ENCODE data around the gene POC1A. TPM values are rescaled to one million over a fixed set of nuclear protein-coding genes. Genes with fewer than 3 reads are reported as not detected.
"Not testable (repeated sequence)": the region's sequence is repeated elsewhere in the genome, so short reads cannot be mapped to it uniquely, and the experiment has no call there.

The POC1A gene
- total RNA-seq, 1 donor: 1.8 TPM

DNA sequence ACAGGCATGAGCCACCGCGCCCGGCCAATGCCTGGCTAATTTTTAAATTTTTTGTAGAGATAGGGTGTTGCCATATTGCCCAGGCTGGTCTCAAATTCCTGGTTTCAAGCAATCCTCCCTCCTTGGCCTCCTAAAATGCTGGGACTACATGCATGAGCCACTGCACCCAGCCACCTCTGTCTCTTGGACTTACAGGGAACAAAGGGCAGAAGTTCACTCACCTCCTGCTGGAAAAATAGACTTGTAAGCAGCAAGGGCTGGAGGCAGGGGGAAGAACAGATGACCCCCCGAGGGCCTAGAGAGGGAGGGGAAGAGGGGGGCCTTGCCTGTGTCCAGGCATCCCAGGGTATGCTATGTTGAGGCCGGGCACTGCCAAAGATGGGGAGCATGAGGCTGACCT, 120.0 kb downstream of the POC1A start:
- Histone ChIP-seq H2AFZ (ENCODE audit: low read length) (no peak overlapping the region), H3K9me3 (ENCODE audit: low read depth, low read length) (no peaks in the 10 kb centered on the region), H3K4me3 (ENCODE audit: insufficient read depth, low read length) (no peak overlapping the region), H3K4me2 (ENCODE audit: insufficient read depth, low read length) (no peak overlapping the region), H4K20me1 (ENCODE audit: insufficient read depth, low read length) (no peaks in the 10 kb centered on the region), H3K4me1 (ENCODE audit: insufficient read depth, low read length) (no peaks in the 10 kb centered on the region), H3K36me3 (ENCODE audit: insufficient read depth, low read length) (no peaks in the 10 kb centered on the region), H3K27me3 (ENCODE audit: insufficient read depth, low read length) (no peaks in the 10 kb centered on the region), H3K27ac (ENCODE audit: low read depth, low read length) (no peak overlapping the region), H3K79me2 (ENCODE audit: insufficient read depth, low read length) (no peaks in the 10 kb centered on the region)
- TF ChIP-seq, protein P1, sequence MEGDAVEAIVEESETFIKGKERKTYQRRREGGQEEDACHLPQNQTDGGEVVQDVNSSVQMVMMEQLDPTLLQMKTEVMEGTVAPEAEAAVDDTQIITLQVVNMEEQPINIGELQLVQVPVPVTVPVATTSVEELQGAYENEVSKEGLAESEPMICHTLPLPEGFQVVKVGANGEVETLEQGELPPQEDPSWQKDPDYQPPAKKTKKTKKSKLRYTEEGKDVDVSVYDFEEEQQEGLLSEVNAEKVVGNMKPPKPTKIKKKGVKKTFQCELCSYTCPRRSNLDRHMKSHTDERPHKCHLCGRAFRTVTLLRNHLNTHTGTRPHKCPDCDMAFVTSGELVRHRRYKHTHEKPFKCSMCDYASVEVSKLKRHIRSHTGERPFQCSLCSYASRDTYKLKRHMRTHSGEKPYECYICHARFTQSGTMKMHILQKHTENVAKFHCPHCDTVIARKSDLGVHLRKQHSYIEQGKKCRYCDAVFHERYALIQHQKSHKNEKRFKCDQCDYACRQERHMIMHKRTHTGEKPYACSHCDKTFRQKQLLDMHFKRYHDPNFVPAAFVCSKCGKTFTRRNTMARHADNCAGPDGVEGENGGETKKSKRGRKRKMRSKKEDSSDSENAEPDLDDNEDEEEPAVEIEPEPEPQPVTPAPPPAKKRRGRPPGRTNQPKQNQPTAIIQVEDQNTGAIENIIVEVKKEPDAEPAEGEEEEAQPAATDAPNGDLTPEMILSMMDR (IDR thresholded peaks at IDR 0.05; ENCODE audit: extremely low read depth, low read depth, low read length): no peak
- DNase-seq (ENCODE audit: insufficient read length, low spot score, missing footprints): no peak

DNA sequence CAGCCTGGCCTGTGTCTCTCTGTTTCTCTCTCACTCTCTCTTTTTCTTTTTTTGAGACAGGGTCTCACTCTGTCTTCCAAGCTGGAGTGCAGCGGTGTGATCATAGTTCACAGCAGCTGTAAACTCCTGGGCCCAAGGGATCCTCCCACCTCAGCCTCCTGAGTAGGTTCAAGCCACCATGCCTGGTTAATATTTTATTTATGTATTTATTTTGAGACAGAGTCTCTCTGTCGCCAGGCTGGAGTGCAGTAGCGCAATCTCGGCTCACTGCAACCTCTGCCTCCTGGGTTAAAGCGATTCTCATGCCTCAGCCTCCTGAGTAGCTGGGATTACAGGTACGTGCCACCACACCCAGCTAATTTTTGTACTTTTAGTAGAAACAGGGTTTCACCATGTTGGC, 120.5 kb downstream of the POC1A start:
- not testable (repeated sequence) for H3K79me2 ChIP-seq (ENCODE audit: insufficient read depth, low read length); H3K27ac ChIP-seq (ENCODE audit: low read depth, low read length); H3K4me1 ChIP-seq (ENCODE audit: insufficient read depth, low read length); H4K20me1 ChIP-seq (ENCODE audit: insufficient read depth, low read length); H3K4me3 ChIP-seq (ENCODE audit: insufficient read depth, low read length); H3K9me3 ChIP-seq (ENCODE audit: low read depth, low read length); H3K4me2 ChIP-seq (ENCODE audit: insufficient read depth, low read length); H3K36me3 ChIP-seq (ENCODE audit: insufficient read depth, low read length); H3K27me3 ChIP-seq (ENCODE audit: insufficient read depth, low read length); DNase-seq (ENCODE audit: insufficient read length, low spot score, missing footprints); H2AFZ ChIP-seq (ENCODE audit: low read length)

DNA sequence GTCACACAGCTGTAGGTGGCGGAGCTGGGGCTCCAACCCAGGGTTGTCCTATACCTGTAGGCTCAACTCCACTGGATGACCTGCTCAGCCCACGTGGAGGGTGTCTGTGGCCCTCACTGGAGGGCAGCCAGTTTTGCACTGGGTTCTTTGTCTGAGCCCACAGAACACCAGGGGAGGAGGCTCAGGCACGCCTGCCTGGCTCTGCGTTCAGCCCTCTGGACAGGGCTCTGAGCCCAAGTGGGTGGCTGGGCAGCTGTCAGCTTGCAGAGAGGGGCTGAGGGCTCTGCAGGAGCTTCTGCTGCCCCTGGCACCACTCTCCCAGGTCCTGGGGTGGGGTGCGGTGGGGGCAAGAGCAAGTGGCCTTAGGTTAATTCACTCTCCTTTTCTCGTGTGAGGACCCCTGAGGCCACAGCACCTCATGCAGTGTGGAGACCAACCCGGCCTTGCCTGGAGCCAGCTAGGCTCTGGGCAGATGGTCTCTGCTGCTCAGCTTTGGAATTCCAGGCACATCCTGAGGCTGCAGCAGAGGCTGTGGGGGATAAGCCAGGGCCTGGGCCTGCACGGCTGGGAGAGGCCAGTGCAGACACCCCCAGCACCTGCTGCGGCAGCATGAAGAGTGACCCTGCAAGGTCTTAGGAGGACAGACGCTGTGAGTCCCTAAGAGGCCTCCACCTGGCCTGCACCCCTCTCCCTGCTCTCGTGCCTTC, 121.4 kb downstream of the POC1A start:
- Histone ChIP-seq H4K20me1 (ENCODE audit: insufficient read depth, low read length) (no peaks in the 10 kb centered on the region), H3K4me1 (ENCODE audit: insufficient read depth, low read length) (peaks cover 4% of the 10 kb centered on the region), H3K79me2 (ENCODE audit: insufficient read depth, low read length) (no peaks in the 10 kb centered on the region), H3K36me3 (ENCODE audit: insufficient read depth, low read length) (no peaks in the 10 kb centered on the region), H3K4me3 (ENCODE audit: insufficient read depth, low read length) (no peak overlapping the region), H3K4me2 (ENCODE audit: insufficient read depth, low read length) (no peak overlapping the region), H3K27me3 (ENCODE audit: insufficient read depth, low read length) (no peaks in the 10 kb centered on the region), H3K9me3 (ENCODE audit: low read depth, low read length) (no peaks in the 10 kb centered on the region), H3K27ac (ENCODE audit: low read depth, low read length) (no peak overlapping the region), H2AFZ (ENCODE audit: low read length) (no peak overlapping the region)
- DNase-seq (ENCODE audit: insufficient read length, low spot score, missing footprints): no peak
- TF ChIP-seq, protein P1 (IDR thresholded peaks at IDR 0.05; ENCODE audit: extremely low read depth, low read depth, low read length): no peak

DNA sequence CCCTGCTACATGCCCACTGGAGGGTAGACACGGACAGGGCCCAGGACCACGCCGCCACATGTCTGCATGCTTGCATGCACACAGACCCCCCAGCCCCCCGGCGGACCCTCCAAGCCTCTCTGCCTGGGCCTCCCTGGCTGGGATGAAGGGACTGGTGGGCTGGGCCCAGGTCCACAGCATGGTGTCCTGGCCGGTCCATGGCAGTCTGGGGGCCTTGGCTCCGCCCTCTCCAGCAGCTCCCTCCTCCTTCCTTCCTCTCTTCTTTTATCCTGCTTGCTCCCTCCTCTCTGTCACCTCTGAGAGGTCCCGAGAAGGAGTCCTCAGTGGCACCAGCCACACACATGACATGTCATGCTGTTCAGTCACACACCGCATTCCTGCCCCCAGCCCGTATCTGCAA, 122.3 kb downstream of the POC1A start:
- Histone ChIP-seq H3K27ac (ENCODE audit: low read depth, low read length) (no peak overlapping the region), H3K4me1 (ENCODE audit: insufficient read depth, low read length) (peaks cover 4% of the 10 kb centered on the region), H3K27me3 (ENCODE audit: insufficient read depth, low read length) (no peaks in the 10 kb centered on the region), H3K4me3 (ENCODE audit: insufficient read depth, low read length) (no peak overlapping the region), H3K79me2 (ENCODE audit: insufficient read depth, low read length) (no peaks in the 10 kb centered on the region), H3K9me3 (ENCODE audit: low read depth, low read length) (no peaks in the 10 kb centered on the region), H3K4me2 (ENCODE audit: insufficient read depth, low read length) (no peak overlapping the region), H2AFZ (ENCODE audit: low read length) (no peak overlapping the region), H3K36me3 (ENCODE audit: insufficient read depth, low read length) (no peaks in the 10 kb centered on the region), H4K20me1 (ENCODE audit: insufficient read depth, low read length) (no peaks in the 10 kb centered on the region)
- TF ChIP-seq, protein P1 (IDR thresholded peaks at IDR 0.05; ENCODE audit: extremely low read depth, low read depth, low read length): no peak
- no peak for DNase-seq (ENCODE audit: insufficient read length, low spot score, missing footprints)
